A673 (cell line): ENCODE measurements around the gene POLE4. TPM values are rescaled to one million over a fixed set of nuclear protein-coding genes. Genes with fewer than 3 reads are reported as not detected.
A peak's percentile ranks its signal among the peaks of the same experiment; 100 is the strongest.

Experiments
- BruUV-seq: library from RNA; stranded (reverse); fragments of 400-500 nt; replicated peaks from 2 replicates; lab custom pipeline; 2021; lab: Mats Ljungman, UMichigan
- CTCF ChIA-PET: fragments of 300-600 bp; sonication (Branson Sonifier 250); formaldehyde crosslinking; loops from one replicate; lab custom pipeline; 2022; ENCODE audit warnings: antibody characterized with exemption; lab: Charles Lee
- POLR2A ChIA-PET: fragments of 300-600 bp; sonication (Branson Sonifier 250); formaldehyde crosslinking; loops from one replicate; lab custom pipeline; 2022; ENCODE audit warnings: antibody characterized with exemption; ENCODE audit not compliant: low non-redundant PET; lab: Charles Lee
- DNase-seq: peaks from one replicate; pipeline ENCODE4 v3.0.0-alpha.2; 2015; ENCODE audit warnings: low spot score
- H3K27ac ChIP-seq: fragments of 200-600 bp; sonication (generic); 2 replicates; pipeline ENCODE4 v1.5.1; 2016; ENCODE audit warnings: mixed run types, low read depth, mild to moderate bottlenecking, mixed read lengths, antibody characterized with exemption, low read length; ENCODE audit not compliant: poor library complexity, severe bottlenecking
- H3K27me3 ChIP-seq: fragments of 200-600 bp; sonication (generic); replicated peaks from 2 replicates; pipeline ENCODE4 v1.6.1; 2017; ENCODE audit warnings: mixed run types, low read depth, mild to moderate bottlenecking, mixed read lengths, antibody characterized with exemption, low read length; ENCODE audit not compliant: insufficient read depth, poor library complexity
- H3K36me3 ChIP-seq: fragments of 200-600 bp; sonication (generic); 2 replicates; pipeline ENCODE4 v1.6.1; 2016; ENCODE audit warnings: mixed run types, mild to moderate bottlenecking, mixed read lengths, antibody characterized with exemption, low read length; ENCODE audit not compliant: insufficient read depth, poor library complexity, severe bottlenecking
- H3K4me1 ChIP-seq: fragments of 200-600 bp; sonication (generic); 2 replicates; pipeline ENCODE4 v1.6.1; 2017; ENCODE audit warnings: mixed run types, mild to moderate bottlenecking, mixed read lengths, antibody characterized with exemption, low read length; ENCODE audit not compliant: insufficient read depth, poor library complexity, severe bottlenecking
- H3K4me3 ChIP-seq: fragments of 200-600 bp; sonication (generic); 2 replicates; pipeline ENCODE4 v1.5.1; 2016; ENCODE audit warnings: low read depth, mixed run types, mild to moderate bottlenecking, mixed read lengths, low read length; ENCODE audit not compliant: poor library complexity, severe bottlenecking
- H3K9me3 ChIP-seq: fragments of 200-600 bp; sonication (generic); 2 replicates; pipeline ENCODE4 v1.6.1; 2016; ENCODE audit warnings: mixed run types, low read depth, mild to moderate bottlenecking, mixed read lengths, antibody characterized with exemption, low read length; ENCODE audit not compliant: poor library complexity, severe bottlenecking
- EZH2 ChIP-seq: fragments of 200-600 bp; sonication (generic); IDR thresholded peaks from 2 replicates; pipeline ENCODE4 v1.6.1; 2017; ENCODE audit warnings: borderline replicate concordance, low read depth, mild to moderate bottlenecking, mixed read lengths, antibody characterized with exemption, low read length; ENCODE audit not compliant: poor library complexity, severe bottlenecking
- intact Hi-C: fragments of 100-400 bp; cut with micrococcal nuclease; formaldehyde crosslinking; loops from one replicate; pipeline ENCODE4 v1.10.0; 2022; ENCODE audit not compliant: unreplicated experiment
- total RNA-seq: library from RNA; stranded (reverse); gene quantifications from 2 replicates; pipeline ENCODE4 v1.2.3, GENCODE V29; 2021
- TF ChIP-seq, protein P1 (sequence below): fragments of 300-800, 200-600 bp; sonication (generic); conservative IDR thresholded peaks from 2 replicates; pipeline ENCODE4 v1.5.1; 2017; ENCODE audit warnings: low read depth, mild to moderate bottlenecking, antibody characterized with exemption, low read length, moderate library complexity, mixed read lengths

The POLE4 gene
- total RNA-seq, 1 experiment from 2014 or later = 60.6 TPM

GRCh38 chr2:75007819-75008218 is 49.4 kb downstream of the POLE4 start:
- DNase-seq = peak; percentile 32
- Histone ChIP-seq H3K27me3 (no peaks in the 10 kb centered on the region), H3K4me1 (no peaks in the 10 kb centered on the region), H3K27ac (no peak overlapping the region), H3K36me3 (no peaks in the 10 kb centered on the region), H3K9me3 (no peaks in the 10 kb centered on the region), H3K4me3 (no peak overlapping the region)
- ChIA-PET POLR2A (no interaction called here), CTCF (no interaction called here)
- TF ChIP-seq EZH2 = no peak
- TF ChIP-seq, protein P1, sequence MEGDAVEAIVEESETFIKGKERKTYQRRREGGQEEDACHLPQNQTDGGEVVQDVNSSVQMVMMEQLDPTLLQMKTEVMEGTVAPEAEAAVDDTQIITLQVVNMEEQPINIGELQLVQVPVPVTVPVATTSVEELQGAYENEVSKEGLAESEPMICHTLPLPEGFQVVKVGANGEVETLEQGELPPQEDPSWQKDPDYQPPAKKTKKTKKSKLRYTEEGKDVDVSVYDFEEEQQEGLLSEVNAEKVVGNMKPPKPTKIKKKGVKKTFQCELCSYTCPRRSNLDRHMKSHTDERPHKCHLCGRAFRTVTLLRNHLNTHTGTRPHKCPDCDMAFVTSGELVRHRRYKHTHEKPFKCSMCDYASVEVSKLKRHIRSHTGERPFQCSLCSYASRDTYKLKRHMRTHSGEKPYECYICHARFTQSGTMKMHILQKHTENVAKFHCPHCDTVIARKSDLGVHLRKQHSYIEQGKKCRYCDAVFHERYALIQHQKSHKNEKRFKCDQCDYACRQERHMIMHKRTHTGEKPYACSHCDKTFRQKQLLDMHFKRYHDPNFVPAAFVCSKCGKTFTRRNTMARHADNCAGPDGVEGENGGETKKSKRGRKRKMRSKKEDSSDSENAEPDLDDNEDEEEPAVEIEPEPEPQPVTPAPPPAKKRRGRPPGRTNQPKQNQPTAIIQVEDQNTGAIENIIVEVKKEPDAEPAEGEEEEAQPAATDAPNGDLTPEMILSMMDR = no peak
- intact Hi-C loops = no loop called here
- no TSS peak for BruUV-seq

- no peak for DNase-seq
- CTCF ChIA-PET = no interaction called here
- H3K9me3 ChIP-seq = no peaks in the 10 kb centered on the region
- intact Hi-C loops = no loop called here
- TF ChIP-seq, protein P1 = no peak
- no peak for TF ChIP-seq EZH2
- H3K4me1 ChIP-seq = no peaks in the 10 kb centered on the region
- no peaks in the 10 kb centered on the region for H3K27me3 ChIP-seq
- no TSS peak for BruUV-seq
- H3K36me3 ChIP-seq = no peaks in the 10 kb centered on the region
- H3K4me3 ChIP-seq = no peak overlapping the region
- POLR2A ChIA-PET = no interaction called here
- no peak overlapping the region for H3K27ac ChIP-seq
These were observed 52.1 kb downstream of the POLE4 start for GRCh38 chr2:75010571-75010970.

DNA sequence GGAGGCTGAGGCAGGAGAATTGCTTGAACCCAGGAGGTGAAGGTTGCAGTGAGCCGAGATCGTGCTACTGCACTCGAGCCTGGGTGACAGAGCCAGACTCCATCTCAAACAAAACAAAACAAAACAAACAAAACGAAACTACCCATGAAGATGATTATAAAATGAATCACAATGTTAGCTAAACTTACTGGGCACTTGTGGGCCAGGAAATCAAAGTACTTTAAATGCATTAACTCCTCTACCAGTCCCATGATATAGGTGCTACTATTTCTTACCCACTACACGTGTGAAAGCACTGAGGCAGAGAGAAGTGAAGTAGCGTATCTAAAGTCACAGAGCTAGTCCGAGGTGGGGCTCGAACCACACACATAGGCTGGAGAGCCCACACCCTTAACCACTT is 53.6 kb downstream of the POLE4 start:
- CTCF ChIA-PET = no interaction called here

More for the DNA sequence above, 53.6 kb downstream of the POLE4 start:
- Histone ChIP-seq H3K36me3 (no peaks in the 10 kb centered on the region), H3K27ac (no peak overlapping the region), H3K4me3 (no peak overlapping the region), H3K4me1 (no peaks in the 10 kb centered on the region), H3K9me3 (no peaks in the 10 kb centered on the region), H3K27me3 (no peaks in the 10 kb centered on the region)
- no peak for DNase-seq
- no TSS peak for BruUV-seq
- intact Hi-C loops = no loop called here
- TF ChIP-seq, protein P1 = no peak
- TF ChIP-seq EZH2 = no peak
- POLR2A ChIA-PET = no interaction called here
